Activated CD8-positive, alpha-beta memory T cell treated with anti-CD3 and anti-CD28 coated beads, Interleukin-2, amount 10 ng/mL, durations not matched to agents 7 days and 5 days (primary cell): ENCODE data around the gene EML1. TPM values are rescaled to one million over a fixed set of nuclear protein-coding genes. Genes with fewer than 3 reads are reported as not detected.

Experiments used
- ATAC-seq: fragments of 150-1000 bp; cut with Tn5 transposase; one replicate; pipeline ENCODE4 v1.10.0; 2021; ENCODE audit warnings: moderate library complexity
- CTCF ChIA-PET: fragments of 350-600 bp; sonication (Branson Sonifier 250); formaldehyde crosslinking; loops from one replicate; lab custom pipeline; 2021; ENCODE audit warnings: antibody characterized with exemption; lab: Charles Lee
- DNase-seq: peaks from one replicate; pipeline ENCODE4 v3.0.0-alpha.2; 2020
- H3K27ac Mint-ChIP-seq: one replicate; pipeline ENCODE4 v1.8.0; 2021; ENCODE audit warnings: mild to moderate bottlenecking, mixed read lengths
- H3K27me3 Mint-ChIP-seq: one replicate; pipeline ENCODE4 v1.8.0; 2021; ENCODE audit warnings: mixed read lengths
- H3K36me3 Mint-ChIP-seq: one replicate; pipeline ENCODE4 v1.8.0; 2021; ENCODE audit warnings: mild to moderate bottlenecking, mixed read lengths
- H3K4me1 Mint-ChIP-seq: one replicate; pipeline ENCODE4 v1.8.0; 2021; ENCODE audit warnings: mixed read lengths
- H3K4me3 Mint-ChIP-seq: one replicate; pipeline ENCODE4 v1.8.0; 2021; ENCODE audit warnings: mild to moderate bottlenecking, moderate library complexity, mixed read lengths
- H3K9me3 Mint-ChIP-seq: one replicate; pipeline ENCODE4 v1.8.0; 2022; ENCODE audit warnings: low read depth, mixed read lengths
- total RNA-seq, 2 experiments: library from RNA; stranded (reverse); gene quantifications; one replicate each; pipeline ENCODE4 v1.2.3, GENCODE V29; 2021

The EML1 gene
- total RNA-seq, 2 experiments from 2014 or later = not detected

GRCh38 chr14:99792210-99792535 lies 1.0 kb upstream of the EML1 start:
- Mint-ChIP-seq H3K36me3 (no peaks in the 10 kb centered on the region), H3K9me3 (no peaks in the 10 kb centered on the region), H3K27me3 (peaks cover 57% of the 10 kb centered on the region), H3K27ac (no peak overlapping the region), H3K4me3 (peak overlapping the region; percentile 27), H3K4me1 (peaks cover 21% of the 10 kb centered on the region)
- ATAC-seq = no peak
- CTCF ChIA-PET = interaction anchor here (0.8 kb wide), 1 partner anchor 62 kb away, joined by 3 read pairs; no protein-coding TSS in a partner anchor
- DNase-seq = no peak

DNA sequence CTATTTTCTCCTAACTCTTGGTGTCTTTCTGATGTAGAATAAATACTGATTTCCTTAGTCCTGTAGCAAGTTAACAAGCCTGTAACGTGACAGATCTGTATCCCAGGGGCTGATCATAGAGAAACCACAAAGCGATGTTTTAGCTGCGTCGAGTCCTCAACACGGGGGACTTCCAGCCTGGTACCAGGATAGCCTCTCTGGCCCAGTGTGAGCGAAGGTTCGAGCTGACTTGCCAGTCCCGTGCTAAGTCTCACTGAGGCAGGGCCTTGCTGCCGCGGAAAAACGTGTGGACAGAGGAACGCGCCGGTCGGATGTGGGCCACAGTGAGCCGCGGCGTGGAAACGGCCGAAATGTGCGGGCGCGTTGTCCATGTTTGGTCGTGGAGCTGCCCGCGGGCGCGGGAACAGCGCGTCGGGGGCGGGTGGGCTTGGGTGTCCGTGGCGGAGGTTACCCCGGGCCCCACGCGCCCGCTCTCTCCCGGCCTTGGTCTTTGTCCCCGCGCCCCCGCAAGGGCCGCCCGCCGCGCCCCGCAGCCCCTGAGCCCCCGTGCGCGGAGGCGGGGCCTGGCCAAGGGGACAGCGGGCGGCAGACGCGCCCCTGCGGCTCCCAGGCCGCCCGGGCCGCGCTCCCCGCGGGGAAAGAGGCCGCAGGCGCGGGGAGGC lies 531 bp upstream of the EML1 start:
- H3K27me3 Mint-ChIP-seq = peaks cover 60% of the 10 kb centered on the region
- H3K27ac Mint-ChIP-seq = no peak overlapping the region
- CTCF ChIA-PET = no interaction called here

DNA sequence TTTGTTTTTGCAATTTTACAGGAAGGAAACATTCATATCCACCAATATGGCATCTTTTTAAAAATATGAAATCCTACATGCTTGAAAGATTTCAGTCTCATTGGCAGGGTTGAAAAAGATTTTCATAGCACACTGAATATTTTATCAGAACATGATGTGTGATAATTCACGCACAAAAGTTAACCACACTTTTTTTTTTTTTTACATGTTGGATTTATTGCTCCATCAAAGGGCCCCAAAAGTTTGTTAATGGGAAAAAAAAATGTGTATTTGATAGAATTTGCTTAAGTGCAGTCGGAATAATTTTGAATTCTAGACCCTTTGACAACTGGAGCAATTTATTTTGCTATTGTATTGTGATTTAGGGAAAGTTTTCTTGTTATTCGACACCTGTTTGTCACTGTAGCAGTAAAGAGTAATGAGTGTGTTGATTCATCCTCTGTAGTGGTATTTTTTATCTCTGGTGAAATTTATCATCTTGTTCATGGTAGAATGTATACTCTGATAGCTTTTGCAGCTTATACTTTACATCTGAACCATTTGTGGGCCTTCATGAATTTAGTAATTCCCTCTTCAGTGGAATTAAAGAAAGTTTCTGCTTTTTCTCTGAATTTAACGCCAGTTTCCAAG lies 1.1 kb downstream of the EML1 start:
- no peak for DNase-seq
- Mint-ChIP-seq H3K9me3 (no peaks in the 10 kb centered on the region), H3K36me3 (no peaks in the 10 kb centered on the region), H3K27me3 (peaks cover 74% of the 10 kb centered on the region), H3K4me3 (peak overlapping the region; percentile 45), H3K27ac (no peak overlapping the region), H3K4me1 (peaks cover 21% of the 10 kb centered on the region)
- ATAC-seq = no peak
- CTCF ChIA-PET = no interaction called here

More for the DNA sequence above, 531 bp upstream of the EML1 start:
- H3K9me3 Mint-ChIP-seq = no peaks in the 10 kb centered on the region
- H3K36me3 Mint-ChIP-seq = no peaks in the 10 kb centered on the region
- H3K4me1 Mint-ChIP-seq = peaks cover 21% of the 10 kb centered on the region
- H3K4me3 Mint-ChIP-seq = peak overlapping the region; percentile 27
- DNase-seq (no peak), ATAC-seq (no peak)

GRCh38 chr14:99795046-99795445 lies 1.8 kb downstream of the EML1 start:
- Mint-ChIP-seq H3K9me3 (no peaks in the 10 kb centered on the region), H3K27me3 (peaks cover 80% of the 10 kb centered on the region), H3K4me1 (peaks cover 14% of the 10 kb centered on the region), H3K4me3 (no peak overlapping the region), H3K27ac (no peak overlapping the region), H3K36me3 (no peaks in the 10 kb centered on the region)
- DNase-seq (no peak), ATAC-seq (no peak)
- CTCF ChIA-PET = interaction anchor here (1.4 kb wide), 1 partner anchor 64 kb away, joined by 3 read pairs; no protein-coding TSS in a partner anchor

DNA sequence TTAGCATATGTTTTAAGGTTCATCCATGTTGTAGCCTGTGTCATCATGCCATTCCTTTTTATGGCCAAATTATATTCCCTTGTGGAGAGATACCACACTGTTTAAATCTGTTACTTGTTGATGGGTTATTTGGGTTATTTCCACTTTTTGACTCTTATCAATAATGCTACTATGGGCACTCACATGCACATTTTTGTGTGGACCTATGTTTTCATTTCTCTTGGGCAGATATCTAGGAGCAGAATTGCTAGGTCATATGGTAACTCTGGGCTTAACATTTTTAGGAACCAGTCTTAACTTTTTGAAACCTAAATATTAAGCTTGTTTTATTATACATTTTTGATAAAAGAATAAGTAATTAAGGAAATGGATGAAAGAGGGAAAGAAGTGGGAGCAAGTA lies 4.0 kb downstream of the EML1 start:
- ATAC-seq = no peak
- Mint-ChIP-seq H3K9me3 (no peaks in the 10 kb centered on the region), H3K27me3 (peaks cover 67% of the 10 kb centered on the region), H3K4me3 (no peak overlapping the region), H3K4me1 (peaks cover 7% of the 10 kb centered on the region), H3K27ac (no peak overlapping the region), H3K36me3 (no peaks in the 10 kb centered on the region)
- CTCF ChIA-PET = interaction anchor here (1.2 to 1.5 kb wide), 2 partner anchors 19 to 67 kb away, joined by 3 read pairs; no protein-coding TSS in a partner anchor
- no peak for DNase-seq

DNA sequence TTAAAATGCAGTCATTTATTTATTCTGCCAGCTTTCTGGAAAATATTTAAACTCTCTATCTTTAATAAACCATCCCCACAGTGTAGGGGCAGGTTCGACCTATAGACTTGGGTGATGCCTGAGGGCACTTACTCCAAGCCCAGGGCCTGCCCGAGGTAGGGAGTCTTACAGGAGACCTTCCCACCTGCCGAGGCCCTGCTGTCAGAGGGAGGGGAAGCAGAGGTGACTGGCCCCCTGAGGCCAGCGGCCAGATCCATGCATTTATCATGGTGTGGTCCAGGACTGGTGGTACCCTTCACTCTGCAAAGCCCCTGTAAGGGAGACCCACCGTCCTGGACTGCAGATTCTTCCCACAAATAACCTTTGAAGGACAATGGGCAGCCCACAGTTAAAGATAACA lies 7.6 kb downstream of the EML1 start:
- DNase-seq (no peak), ATAC-seq (no peak)
- Mint-ChIP-seq H3K36me3 (no peaks in the 10 kb centered on the region), H3K4me1 (no peaks in the 10 kb centered on the region), H3K27ac (no peak overlapping the region), H3K27me3 (peaks cover 55% of the 10 kb centered on the region), H3K4me3 (no peak overlapping the region), H3K9me3 (no peaks in the 10 kb centered on the region)
- CTCF ChIA-PET = no interaction called here

GRCh38 chr14:99802301-99803105 lies 9.3 kb downstream of the EML1 start:
- no peaks in the 10 kb centered on the region for H3K36me3 Mint-ChIP-seq
- ATAC-seq (no peak), DNase-seq (no peak)
- no peak overlapping the region for H3K27ac Mint-ChIP-seq
- peaks cover 52% of the 10 kb centered on the region for H3K27me3 Mint-ChIP-seq
- H3K4me1 Mint-ChIP-seq = no peaks in the 10 kb centered on the region
- H3K4me3 Mint-ChIP-seq = no peak overlapping the region
- CTCF ChIA-PET = no interaction called here
- H3K9me3 Mint-ChIP-seq = no peaks in the 10 kb centered on the region

- Mint-ChIP-seq H3K4me1 (no peaks in the 10 kb centered on the region), H3K36me3 (no peaks in the 10 kb centered on the region), H3K27ac (no peak overlapping the region), H3K27me3 (peaks cover 44% of the 10 kb centered on the region), H3K9me3 (no peaks in the 10 kb centered on the region), H3K4me3 (no peak overlapping the region)
- ATAC-seq = no peak
- no peak for DNase-seq
- CTCF ChIA-PET = no interaction called here
Observed at GRCh38 chr14:99803106-99803775, 10.0 kb downstream of the EML1 start.

DNA sequence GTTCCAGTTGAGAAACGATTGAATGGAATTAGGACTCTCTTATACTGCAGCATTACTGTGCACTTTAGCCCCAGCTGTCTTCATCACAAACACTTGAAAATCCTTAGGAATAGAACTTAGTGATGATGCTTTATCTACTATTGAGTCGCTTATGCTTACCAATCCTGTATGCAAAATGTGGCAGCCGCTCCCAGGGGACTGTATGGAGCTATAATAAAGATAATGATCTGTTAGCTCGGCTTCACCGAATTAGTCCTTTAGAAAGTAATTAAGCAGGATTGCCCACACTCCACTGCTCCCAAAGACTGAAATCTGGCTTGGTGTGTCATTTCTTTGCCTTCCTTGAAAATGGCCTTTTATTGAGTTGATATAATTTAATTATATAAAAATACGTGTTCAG lies 10.6 kb downstream of the EML1 start:
- Mint-ChIP-seq H3K36me3 (no peaks in the 10 kb centered on the region), H3K27me3 (peaks cover 42% of the 10 kb centered on the region), H3K9me3 (no peaks in the 10 kb centered on the region), H3K4me3 (no peak overlapping the region), H3K4me1 (no peaks in the 10 kb centered on the region), H3K27ac (no peak overlapping the region)
- ATAC-seq (no peak), DNase-seq (no peak)
- CTCF ChIA-PET = no interaction called here

DNA sequence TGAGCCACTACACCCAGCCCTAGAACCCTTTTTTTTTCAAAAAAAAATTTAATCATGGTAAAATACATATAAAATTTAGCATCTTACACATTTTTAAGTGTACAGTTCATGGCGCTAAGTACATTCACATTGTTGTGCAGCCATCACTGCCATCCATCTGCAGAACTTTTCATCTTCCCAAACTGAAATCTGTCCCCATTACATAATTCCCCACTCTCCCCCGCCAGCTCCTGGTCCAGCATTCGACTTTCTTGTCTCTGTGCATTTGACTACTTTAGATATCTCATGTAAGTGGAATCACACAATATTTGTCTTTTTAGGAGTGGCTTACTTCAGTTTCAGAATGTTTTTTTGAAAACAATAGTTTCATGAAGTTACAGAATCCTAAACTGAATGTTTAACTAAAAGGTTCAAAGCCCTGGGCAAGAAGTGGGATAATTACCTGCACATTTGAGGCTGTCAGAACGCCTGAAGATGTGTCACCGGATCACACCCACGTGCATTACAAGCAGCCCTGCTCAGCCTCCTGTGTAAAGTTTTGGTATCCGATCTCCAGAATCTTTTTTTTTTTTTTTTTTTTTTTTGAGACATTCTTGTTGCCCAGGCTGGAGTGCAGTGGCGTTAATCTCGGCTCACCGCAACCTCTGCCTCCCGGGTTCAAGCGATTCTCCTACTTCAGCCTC lies 12.7 kb downstream of the EML1 start:
- Mint-ChIP-seq H3K27me3 (peaks cover 32% of the 10 kb centered on the region), H3K4me1 (no peaks in the 10 kb centered on the region), H3K4me3 (no peak overlapping the region), H3K36me3 (no peaks in the 10 kb centered on the region), H3K27ac (no peak overlapping the region), H3K9me3 (no peaks in the 10 kb centered on the region)
- ATAC-seq (no peak), DNase-seq (no peak)
- CTCF ChIA-PET = no interaction called here

DNA sequence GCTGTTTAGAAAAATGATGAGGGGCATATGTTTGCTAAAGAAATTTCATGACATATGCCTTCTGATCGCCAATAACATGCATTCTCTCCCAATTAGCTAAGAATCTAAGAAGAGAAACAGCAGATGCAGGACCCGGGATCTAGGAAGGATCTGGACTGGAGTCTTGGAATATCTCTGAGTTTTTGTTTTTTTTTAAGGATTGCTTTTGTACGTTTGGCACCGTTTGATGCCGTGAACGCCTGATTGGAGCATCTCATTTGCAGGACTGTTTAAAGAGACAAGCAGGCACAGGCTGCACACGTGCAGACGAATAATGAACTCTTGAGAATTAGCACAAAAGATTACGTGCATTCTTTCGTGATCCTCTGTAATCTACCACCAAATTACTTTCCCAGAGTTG lies 13.6 kb downstream of the EML1 start:
- no peaks in the 10 kb centered on the region for H3K36me3 Mint-ChIP-seq
- H3K4me3 Mint-ChIP-seq = no peak overlapping the region
- DNase-seq = no peak
- H3K27ac Mint-ChIP-seq = no peak overlapping the region
- CTCF ChIA-PET = no interaction called here
- no peaks in the 10 kb centered on the region for H3K4me1 Mint-ChIP-seq
- ATAC-seq = no peak
- no peaks in the 10 kb centered on the region for H3K9me3 Mint-ChIP-seq
- peaks cover 35% of the 10 kb centered on the region for H3K27me3 Mint-ChIP-seq

DNA sequence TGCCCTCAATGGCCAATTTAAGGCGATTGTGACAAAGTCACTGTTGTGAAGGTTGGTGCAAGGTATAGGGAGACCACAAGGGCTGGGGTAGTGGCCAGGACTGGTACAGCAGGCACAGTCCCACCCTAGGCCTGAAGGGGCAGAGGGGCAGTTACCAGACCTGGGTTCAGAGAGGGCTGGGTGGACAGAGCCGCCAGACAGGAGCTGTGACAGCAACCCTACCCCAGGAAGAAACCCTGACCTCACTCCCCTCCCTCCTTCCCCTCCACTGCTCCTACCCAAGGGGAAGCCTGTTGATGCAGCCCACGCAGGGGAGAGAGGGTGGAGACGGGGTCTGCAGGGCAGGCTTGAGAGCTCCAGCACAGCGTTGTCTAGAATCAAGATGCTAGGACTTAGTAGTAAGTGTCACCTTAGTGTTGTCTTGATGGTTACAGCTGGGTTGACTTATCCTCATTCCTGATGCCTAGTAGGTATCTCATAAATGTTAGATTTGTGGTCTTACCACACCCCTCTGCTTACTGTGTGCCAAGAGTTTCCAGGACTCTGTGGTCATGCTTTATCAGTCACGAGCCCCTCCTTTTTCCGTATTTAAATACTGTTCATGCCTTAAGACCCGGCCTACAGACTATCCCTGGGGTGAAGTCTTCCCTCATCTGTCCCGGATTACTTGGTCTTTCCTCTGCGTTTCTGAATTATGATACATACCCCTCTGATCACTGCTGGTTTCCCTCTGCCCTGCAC lies 14.4 kb downstream of the EML1 start:
- Mint-ChIP-seq H3K36me3 (no peaks in the 10 kb centered on the region), H3K27me3 (peaks cover 42% of the 10 kb centered on the region), H3K27ac (no peak overlapping the region), H3K4me1 (no peaks in the 10 kb centered on the region), H3K4me3 (no peak overlapping the region), H3K9me3 (no peaks in the 10 kb centered on the region)
- ATAC-seq (no peak), DNase-seq (no peak)
- CTCF ChIA-PET = interaction anchor here (0.8 kb wide), 1 partner anchor 9 kb away, joined by 3 read pairs; no protein-coding TSS in a partner anchor
